ENCODE data around the gene INPP4B.

INPP4B gene

GRCh38 chr4:142473218-142473959, 372.7 kb downstream of the INPP4B start:
- DNase-seq (ENCODE audit: low read depth) = no peak

GRCh38 chr4:142467088-142467487, 379.0 kb downstream of the INPP4B start:
- DNase-seq (ENCODE audit: low read depth) = no peak

- DNase-seq (ENCODE audit: low read depth) = no peak
These were observed 380.6 kb downstream of the INPP4B start for GRCh38 chr4:142465526-142465925.

GRCh38 chr4:142463206-142463605, 382.9 kb downstream of the INPP4B start:
- no peak for DNase-seq (ENCODE audit: low read depth)

DNA sequence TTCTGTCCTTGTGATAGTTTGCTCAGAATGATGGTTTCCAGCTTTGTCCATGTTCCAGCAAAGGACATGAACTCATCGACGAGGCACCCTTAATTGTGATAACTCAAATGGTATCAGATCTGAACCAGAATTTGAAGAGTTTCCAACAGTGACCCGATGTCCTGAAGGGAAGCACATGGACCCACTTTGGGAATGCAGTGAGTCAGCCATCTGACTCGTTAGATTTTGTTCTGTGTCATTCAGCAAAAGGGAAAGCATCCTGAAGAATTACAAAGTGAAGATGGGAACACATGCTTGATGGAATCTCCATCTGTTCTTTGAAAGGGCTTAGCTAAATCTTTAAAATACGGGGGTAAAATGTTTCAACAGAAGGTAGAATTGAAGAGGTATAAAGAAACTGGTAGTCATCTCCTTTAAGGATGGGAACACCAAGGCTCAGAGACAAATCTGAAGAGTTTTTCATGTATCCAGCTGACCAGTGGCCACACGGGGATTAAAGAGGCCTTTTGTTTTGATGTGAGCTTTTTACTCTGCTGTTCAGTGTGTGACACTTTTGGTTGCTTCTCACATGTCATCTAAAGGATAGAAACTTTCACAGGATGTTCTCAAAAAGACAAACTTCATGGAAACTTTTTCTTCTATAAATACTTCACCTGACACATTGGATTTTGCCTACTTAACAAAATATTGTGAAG, 393.8 kb downstream of the INPP4B start:
- DNase-seq (ENCODE audit: low read depth) = no peak

DNA sequence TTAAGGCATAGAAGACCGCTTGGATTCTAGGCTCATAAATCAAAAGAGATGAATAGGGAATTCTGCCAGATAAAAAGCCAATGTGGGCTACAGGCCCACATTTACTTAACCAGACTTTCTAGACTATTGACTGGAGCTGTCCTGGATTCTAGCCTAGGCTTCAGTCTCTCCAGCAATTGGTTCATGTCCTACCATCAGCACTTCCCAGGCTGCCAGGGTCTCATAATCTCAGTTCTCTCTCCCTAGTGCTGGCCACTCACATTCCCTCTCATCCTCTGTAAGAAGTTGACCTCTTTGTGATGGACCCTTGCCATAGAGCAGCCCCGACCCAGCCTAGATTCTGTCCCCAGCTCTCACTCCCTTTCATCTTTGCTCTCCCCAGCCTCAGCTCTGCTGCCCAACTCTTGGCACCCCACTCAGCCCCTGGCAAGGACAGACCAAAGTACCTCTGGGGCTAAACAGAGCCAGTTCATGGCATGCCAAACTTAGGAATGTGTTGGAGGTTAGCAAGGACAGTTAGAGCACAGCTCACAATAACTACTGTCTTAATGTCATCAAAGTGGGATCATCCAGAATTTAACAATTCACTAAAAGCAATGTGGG, 396.2 kb downstream of the INPP4B start:
- DNase-seq (ENCODE audit: low read depth) = no peak

DNA sequence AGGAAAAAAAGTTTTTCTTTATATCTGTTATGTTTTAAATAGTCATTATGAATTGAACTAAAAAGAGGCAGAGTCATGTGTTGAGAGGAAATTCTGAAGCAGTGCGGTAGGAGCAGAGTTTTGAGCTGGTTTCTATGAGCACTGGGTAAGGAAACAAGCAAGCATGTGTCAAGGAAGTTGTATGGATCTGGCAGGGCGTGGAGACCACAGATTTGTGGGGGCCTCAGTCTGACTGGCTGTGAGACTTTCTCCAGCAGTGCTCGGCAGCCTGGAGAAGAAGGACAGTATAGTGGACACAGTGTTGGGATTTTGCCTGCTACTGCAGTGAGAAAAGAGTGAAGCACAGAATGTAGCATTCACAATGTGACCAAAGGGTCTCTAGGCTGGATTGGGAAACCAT, 399.1 kb downstream of the INPP4B start:
- DNase-seq (ENCODE audit: low read depth) = no peak

DNA sequence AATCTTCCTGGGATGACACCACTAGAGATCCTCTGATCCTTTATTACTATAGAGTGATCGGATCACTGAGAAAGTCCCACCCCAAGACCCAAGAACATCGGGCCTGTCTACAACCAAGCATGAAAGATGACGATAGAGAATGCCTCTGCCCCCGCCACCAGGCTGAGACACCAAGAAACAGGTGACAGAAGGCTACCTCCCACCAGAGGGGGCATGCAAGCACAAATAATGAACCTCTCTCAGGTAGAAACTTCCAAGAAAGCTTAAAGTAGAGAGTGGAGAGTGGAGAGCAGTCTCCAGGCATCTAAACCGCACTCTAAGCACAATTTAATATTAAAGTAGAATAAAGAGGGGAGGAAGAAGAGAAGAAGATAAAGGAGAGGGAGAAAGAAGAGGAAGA, 402.6 kb downstream of the INPP4B start:
- DNase-seq (ENCODE audit: low read depth) = no peak

DNA sequence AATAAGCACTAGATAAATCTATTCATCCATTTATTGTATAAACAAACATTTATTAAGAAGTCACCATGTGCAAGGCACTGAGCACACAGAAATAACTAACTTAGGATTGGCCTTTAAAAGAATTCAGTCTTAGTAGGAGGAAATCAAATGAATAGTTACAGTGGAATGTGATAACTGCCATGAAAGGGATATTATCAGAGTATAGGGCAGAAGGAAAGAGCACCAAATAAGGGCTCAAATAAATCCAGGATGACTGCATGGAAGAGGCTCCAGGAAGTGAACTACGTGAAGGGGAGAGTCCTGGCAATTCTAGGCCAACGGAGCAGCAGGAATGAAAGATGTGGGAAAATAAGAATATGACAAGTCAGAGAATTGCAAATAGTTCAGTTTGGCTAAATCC, 406.0 kb downstream of the INPP4B start:
- DNase-seq (ENCODE audit: low read depth) = no peak

DNA sequence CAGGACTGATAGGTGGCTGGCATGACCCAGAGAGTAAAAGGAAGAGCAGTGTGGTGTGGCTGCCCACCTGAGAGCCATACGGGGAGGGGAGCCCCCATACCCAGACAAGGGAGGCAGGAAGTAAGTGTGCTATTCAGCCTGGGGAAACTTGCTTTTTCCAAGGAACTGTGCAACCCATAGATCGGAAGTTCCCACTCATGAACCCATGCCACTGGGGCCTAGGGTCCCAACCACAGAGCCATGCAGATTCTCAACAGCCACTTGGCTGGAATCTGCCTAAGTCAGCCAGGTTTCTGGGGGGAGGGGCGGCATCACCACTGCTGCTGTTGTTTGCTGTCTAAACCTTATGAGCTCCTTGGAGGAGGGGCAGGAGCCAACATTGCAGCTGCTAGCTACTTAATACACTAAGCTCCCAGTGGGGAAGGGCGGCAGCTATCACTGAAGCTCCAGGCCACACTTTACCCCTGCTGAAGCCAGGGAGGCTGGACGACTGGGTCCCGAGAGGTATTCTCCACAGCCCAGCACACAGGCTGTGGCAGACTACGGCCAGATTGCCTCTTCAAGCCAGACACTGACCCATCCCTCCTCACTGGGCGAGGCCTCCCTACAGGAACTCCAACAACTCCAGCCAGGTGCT, 410.4 kb downstream of the INPP4B start:
- DNase-seq (ENCODE audit: low read depth) = no peak

- DNase-seq (ENCODE audit: low read depth) = no peak
These were observed 411.4 kb downstream of the INPP4B start for GRCh38 chr4:142434519-142435224.

- DNase-seq (ENCODE audit: low read depth) = no peak
These were observed 417.4 kb downstream of the INPP4B start for GRCh38 chr4:142428715-142429114.

DNA sequence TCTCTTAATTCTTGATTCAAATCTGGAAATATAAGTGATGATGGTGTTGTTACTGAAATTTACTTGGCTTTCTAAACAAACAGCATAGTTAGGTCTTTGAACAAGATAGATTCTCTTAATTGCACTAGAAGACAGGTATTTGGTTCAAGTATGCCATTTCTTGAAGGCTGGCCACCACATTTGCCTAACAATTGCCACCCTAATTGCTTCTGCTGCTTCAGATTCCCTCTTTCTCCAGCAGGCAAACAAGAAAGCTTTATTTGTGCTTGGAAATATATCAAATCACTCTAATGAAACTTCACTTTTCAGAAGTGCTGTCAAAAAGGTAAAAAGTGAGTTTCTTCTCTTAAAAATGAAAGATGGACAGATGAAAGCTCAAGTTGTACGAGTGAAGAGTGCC, 418.6 kb downstream of the INPP4B start:
- no peak for DNase-seq (ENCODE audit: low read depth)

DNA sequence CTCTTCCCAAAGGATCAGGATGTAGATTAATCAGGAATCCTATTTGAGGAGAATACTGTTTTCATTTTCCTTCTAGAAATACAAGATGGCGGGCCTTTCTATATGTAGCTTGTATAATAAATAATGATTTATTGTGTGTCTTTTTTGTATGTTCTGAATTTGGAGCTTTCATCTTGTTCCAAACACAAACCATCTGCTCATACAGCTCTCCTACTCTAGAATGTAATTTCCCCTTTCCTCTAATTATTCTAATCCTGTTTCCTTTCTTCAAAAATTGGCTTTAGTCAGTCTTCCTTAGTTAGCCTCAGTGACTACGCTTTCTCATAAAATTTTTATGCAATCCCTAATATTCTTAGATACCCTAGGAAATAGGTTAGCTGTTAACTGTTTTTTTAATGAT, 422.2 kb downstream of the INPP4B start:
- DNase-seq (ENCODE audit: low read depth) = no peak

- DNase-seq (ENCODE audit: low read depth) = no peak
These were observed 425.6 kb downstream of the INPP4B start for GRCh38 chr4:142420311-142421095.

- no peak for DNase-seq (ENCODE audit: low read depth)
These were observed 426.4 kb downstream of the INPP4B start for GRCh38 chr4:142419712-142420111.

DNA sequence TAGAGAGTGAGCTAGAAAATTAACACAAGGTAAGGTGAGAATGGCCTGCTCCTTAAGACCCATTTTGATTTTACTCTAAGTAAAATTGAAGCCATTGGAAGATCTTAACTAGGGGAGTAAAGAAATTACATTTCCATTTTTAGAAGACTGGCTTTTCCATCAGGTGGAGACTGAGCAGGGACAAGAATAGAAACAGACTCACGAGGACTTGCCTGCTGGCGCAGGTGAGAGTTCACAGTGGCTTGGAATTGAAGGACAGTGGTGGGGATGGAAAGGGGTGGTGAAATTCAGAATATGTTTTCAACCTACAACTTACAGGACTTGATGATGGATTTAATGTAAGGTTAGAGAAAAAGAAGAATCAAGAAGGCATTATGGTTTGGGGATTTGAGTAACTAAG, 427.4 kb downstream of the INPP4B start:
- no peak for DNase-seq (ENCODE audit: low read depth)

DNA sequence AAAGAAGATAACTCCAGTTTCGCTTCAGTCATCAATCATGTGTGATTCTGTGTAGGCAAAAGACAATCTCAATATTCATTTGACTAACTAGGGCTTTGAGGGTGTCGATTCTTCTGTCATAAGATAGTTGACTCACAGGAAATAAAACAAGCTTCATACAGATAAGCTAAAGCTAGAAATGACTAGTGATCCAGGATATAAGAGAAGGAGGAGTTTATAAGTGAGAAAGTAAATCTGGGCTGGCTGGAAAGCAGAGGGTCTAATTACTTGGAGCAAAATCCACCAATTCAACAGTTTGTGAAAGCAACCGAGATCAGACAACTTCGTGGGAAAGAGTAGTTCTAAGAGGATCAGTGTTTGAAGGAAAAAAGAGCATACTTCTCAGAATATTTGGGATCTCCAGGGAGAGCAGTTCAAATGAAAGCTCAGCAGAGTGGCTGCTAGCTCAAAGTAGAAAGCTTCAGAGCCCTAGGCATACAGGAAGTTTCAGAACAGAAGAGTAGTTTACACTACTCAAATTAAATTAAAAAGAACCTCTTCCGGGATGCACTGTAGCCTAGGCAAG, 429.3 kb downstream of the INPP4B start:
- DNase-seq (ENCODE audit: low read depth) = no peak

GRCh38 chr4:142416121-142416520, 430.0 kb downstream of the INPP4B start:
- no peak for DNase-seq (ENCODE audit: low read depth)

GRCh38 chr4:142414366-142414990, 431.6 kb downstream of the INPP4B start:
- DNase-seq (ENCODE audit: low read depth) = no peak

DNA sequence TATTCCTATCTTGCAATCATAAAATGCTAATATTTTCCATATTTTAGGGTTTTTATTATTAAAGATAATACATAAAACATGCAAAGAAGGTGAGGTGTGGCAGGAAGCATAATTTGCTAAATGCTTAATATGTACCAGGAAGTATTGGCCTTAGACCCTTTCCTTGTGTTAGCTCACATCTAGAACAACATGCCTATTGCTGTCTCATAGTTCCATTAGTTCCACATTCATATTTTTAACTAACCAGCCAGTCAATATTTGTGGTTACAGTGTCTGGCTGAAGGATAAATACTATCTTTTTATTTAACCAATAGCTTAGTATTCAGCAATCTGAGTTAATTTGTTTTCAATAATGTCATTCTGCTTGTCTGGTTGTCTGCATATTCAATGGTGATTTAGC, 432.6 kb downstream of the INPP4B start:
- DNase-seq (ENCODE audit: low read depth) = no peak
